Heart left ventricle (tissue), 16 donors: ENCODE measurements around the gene ENOX1. TPM values are rescaled to one million over a fixed set of nuclear protein-coding genes. Genes with fewer than 3 reads are reported as not detected.

ENCODE experiments used
- ATAC-seq, 4 donors: fragments of 200-7000 bp; cut with Tn5 transposase; one replicate each; pipeline ENCODE4 v1.9.1; 2020 to 2022; ENCODE audit warnings: moderate library complexity in 4 of 4, mild to moderate bottlenecking in 3 of 4, moderate number of reproducible peaks in 1 of 4
- DNase-seq, 5 donors: peaks; one replicate each; pipeline ENCODE4 v3.0.0-alpha.2; 2020
- H3K27ac ChIP-seq, 12 donors: fragments of 200-600 bp; sonication (generic) in 4 of 12; one replicate each; pipeline versions ENCODE4 v1.5.0 to v1.8.0; 2016 to 2022; ENCODE audit warnings: mild to moderate bottlenecking in 2 of 12
- H3K27me3 ChIP-seq, 9 donors: fragments of 200-600 bp; sonication (generic) in 2 of 9; one replicate each; pipeline versions ENCODE4 v1.5.1 to v1.8.0; 2016 to 2022; ENCODE audit warnings: mild to moderate bottlenecking in 3 of 9
- H3K36me3 ChIP-seq, 9 donors: fragments of 200-600 bp; sonication (generic) in 2 of 9; one replicate each; pipeline versions ENCODE4 v1.5.0 to v1.8.0; 2018 to 2022; ENCODE audit warnings: mild to moderate bottlenecking in 2 of 9
- H3K4me1 ChIP-seq, 12 donors: fragments of 200-600 bp; sonication (generic) in 4 of 12; one replicate each; pipeline versions ENCODE4 v1.5.0 to v1.8.0; 2016 to 2022; ENCODE audit warnings: mild to moderate bottlenecking in 3 of 12
- H3K4me3 ChIP-seq, 12 donors: fragments of 200-600 bp; sonication (generic) in 4 of 12; one replicate each; pipeline versions ENCODE4 v1.5.0 to v1.8.0; 2017 to 2022; ENCODE audit warnings: mild to moderate bottlenecking in 9 of 12, moderate library complexity in 4 of 12
- H3K9me3 ChIP-seq, 12 donors: fragments of 200-600 bp; sonication (generic) in 4 of 12; one replicate each; pipeline versions ENCODE4 v1.5.0 to v1.8.0; 2016 to 2022; ENCODE audit warnings: mild to moderate bottlenecking in 1 of 12
- CTCF ChIP-seq, 12 donors: fragments of 200-600 bp; sonication (generic) in 4 of 12; IDR thresholded peaks; one replicate each; pipeline versions ENCODE4 v1.5.0 to v1.8.0; 2018 to 2022; ENCODE audit warnings: antibody characterized with exemption in 12 of 12, mild to moderate bottlenecking in 5 of 12
- POLR2A ChIP-seq, 2 donors: fragments of 450-650 bp; IDR thresholded peaks; one replicate each; pipeline ENCODE4 v1.6.1; 2017; ENCODE audit warnings: antibody characterized with exemption in 2 of 2, mild to moderate bottlenecking in 2 of 2, moderate library complexity in 2 of 2
- WGBS, 4 donors: extraction: QIAGEN DNeasy Blood & Tissue Kit in 2 of 4; methylation state at CpG; one replicate each; pipeline versions ENCODE4 v1.1.5 to v1.1.7; 2013 to 2018; 5-methylcytosine and 5-hydroxymethylcytosine counted together
- intact Hi-C, 10 donors: fragments of 100-400 bp; cut with DNase I; formaldehyde crosslinking; loops; one replicate each; pipeline versions ENCODE4 v1.11.1 to v1.14.2; 2022
- polyA plus RNA-seq, 2 donors: library from polyadenylated mRNA; stranded (reverse); fragments of 200-250 nt; gene quantifications; one replicate each; pipeline ENCODE4 v1.2.3, GENCODE V29; 2013
- total RNA-seq, 9 donors: library from RNA; depleted of rRNA in 2 of 9; stranded (reverse); fragments of >200 nt in 2 of 9; fragmentation: NEBNext Ultra II Directional in 3 of 9; extraction: Animal tissue kit (Norgen Biotek cat#: 25700) in 3 of 9; gene quantifications; one replicate each; pipeline versions ENCODE4 v1.1.0 to v1.2.4, GENCODE V29; 2016 to 2023
- donor health status: ischemic (EF 13 %, LVEDD 7.1; RV severe dilation, severe dysfunction).
- donor health status: healthy with polysubstance abuse.
- donor health status: DM: no; HTN: yes; CAD: no.
- donor health status: DM: no; HTN: no; CAD: no.
- donor health status: ischemic (EF 25% LVEDD 6.9; RV normal size, moderate dysfunction).
- donor health status: ischemic (EF 25% LVEDD 5.7; RV mildly dilated, moderate dysfunction).
- donor health status: healthy.
- donor health status: DM: yes; HTN: yes; CAD: no.
- donor health status: ischemic (EF 35%, LVEDD 5.7; RV mildly dilated, moderate dysfunction).
- donor health status: nonischemic (EF 11% LVEDD 7.7; RV severe dilation, severe dysfunction).
- donor health status: DM: yes; HTN: yes; CAD: no.
- donor health status: PGD.
- donor health status: ischemic (EF 29% LVEDD 5.4; RV normal size, mild dysfunction).
- donor health status: nonischemic (EF 23%, LVEDD 6.1; RV moderate dilation, normal function).

The ENOX1 gene
- total and polyA plus RNA-seq, 11 donors = 2.0 to 10.1 (median 5.4) TPM

- Histone ChIP-seq H3K9me3 (no peaks in the 10 kb centered on the region), H3K27me3 (no peaks in the 10 kb centered on the region), H3K27ac (no peak overlapping the region), H3K36me3 (no peaks in the 10 kb centered on the region), H3K4me3 (no peak overlapping the region), H3K4me1 (peaks cover 0 to 10% (median 2%) of the 10 kb centered on the region in 12 donors)
- ATAC-seq (no peak), DNase-seq (no peak)
- intact Hi-C loops = loop anchor here in 1 of 10 donors (2.0 kb wide), 1 partner anchor 71 kb away; no protein-coding TSS in a partner anchor
- no peak for TF ChIP-seq POLR2A (IDR thresholded peaks at IDR 0.05)
- no peak for TF ChIP-seq CTCF (IDR thresholded peaks at IDR 0.05)
- WGBS, 4 donors = 82 to 88% (median 87%) methylated on average over 1 of the region's 1 CpG
Measured at GRCh38 chr13:43389573-43389972, 397.2 kb downstream of the ENOX1 start.

GRCh38 chr13:43388282-43389034 lies 398.3 kb downstream of the ENOX1 start:
- peaks cover 0 to 10% (median 2%) of the 10 kb centered on the region in 12 donors for H3K4me1 ChIP-seq

GRCh38 chr13:43387880-43388279 lies 398.9 kb downstream of the ENOX1 start:
- DNase-seq (no peak), ATAC-seq (peak in 2 of 4 donors; percentile 32 to 54)
- no peak for TF ChIP-seq POLR2A (IDR thresholded peaks at IDR 0.05)
- TF ChIP-seq CTCF (IDR thresholded peaks at IDR 0.05) = no peak
- intact Hi-C loops = loop anchor here in 1 of 10 donors (2.0 kb wide), 1 partner anchor 73 kb away; no protein-coding TSS in a partner anchor
- Histone ChIP-seq H3K27ac (no peak overlapping the region), H3K36me3 (no peaks in the 10 kb centered on the region), H3K27me3 (no peaks in the 10 kb centered on the region), H3K4me3 (no peak overlapping the region), H3K9me3 (no peaks in the 10 kb centered on the region), H3K4me1 (peaks cover 0 to 10% (median 2%) of the 10 kb centered on the region in 12 donors)
- 5 to 17% (median 8%) methylated on average over 2 of the region's 2 CpGs for WGBS, 4 donors

More at GRCh38 chr13:43388282-43389034, 398.3 kb downstream of the ENOX1 start:
- ATAC-seq (no peak), DNase-seq (no peak)
- Histone ChIP-seq H3K36me3 (no peaks in the 10 kb centered on the region), H3K9me3 (no peaks in the 10 kb centered on the region), H3K4me3 (no peak overlapping the region), H3K27me3 (no peaks in the 10 kb centered on the region), H3K27ac (no peak overlapping the region)
- TF ChIP-seq CTCF (IDR thresholded peaks at IDR 0.05) (no peak), POLR2A (IDR thresholded peaks at IDR 0.05) (no peak)
- intact Hi-C loops = loop anchor here in 1 of 10 donors (2.0 kb wide), 1 partner anchor 72 kb away; no protein-coding TSS in a partner anchor
- WGBS, 4 donors = 33 to 40% (median 36%) methylated on average over 2 of the region's 2 CpGs

- TF ChIP-seq CTCF (IDR thresholded peaks at IDR 0.05) (no peak), POLR2A (IDR thresholded peaks at IDR 0.05) (no peak)
- 82 to 88% (median 85%) methylated on average over 5 of the region's 5 CpGs for WGBS, 4 donors
- no peaks in the 10 kb centered on the region for H3K36me3 ChIP-seq
- H3K4me1 ChIP-seq = peaks cover 0 to 9% (median 0%) of the 10 kb centered on the region in 12 donors
- H3K27ac ChIP-seq = no peak overlapping the region
- ATAC-seq (no peak), DNase-seq (no peak)
- intact Hi-C loops = no loop called here
- peaks cover 0 to 22% (median 6%) of the 10 kb centered on the region in 12 donors for H3K9me3 ChIP-seq
- H3K4me3 ChIP-seq = no peak overlapping the region
- H3K27me3 ChIP-seq = no peaks in the 10 kb centered on the region
Measured at GRCh38 chr13:43383498-43384165, 403.1 kb downstream of the ENOX1 start.
